GM19324 (cell line): ENCODE results near the gene DOC2A.

Experiments used
- ATAC-seq: cut with Tn5 transposase; IDR thresholded peaks from one replicate; pipeline ENCODE4 v1.9.1; 2021; ENCODE audit warnings: mild to moderate bottlenecking, moderate library complexity; ENCODE audit not compliant: unreplicated experiment, low FRiP score

Gene DOC2A

GRCh38 chr16:29990883-29991570 lies 19.8 kb downstream of the DOC2A start:
- ATAC-seq: no peak

- ATAC-seq: no peak
These were observed 20.8 kb downstream of the DOC2A start for GRCh38 chr16:29990034-29990433.

GRCh38 chr16:29989111-29989858 lies 21.5 kb downstream of the DOC2A start:
- no peak for ATAC-seq

- no peak for ATAC-seq
These were observed 22.3 kb downstream of the DOC2A start for GRCh38 chr16:29988346-29989075.

GRCh38 chr16:29987371-29988085 lies 23.3 kb downstream of the DOC2A start:
- ATAC-seq: no peak

- no peak for ATAC-seq
These were observed 23.9 kb downstream of the DOC2A start for GRCh38 chr16:29986931-29987330.

GRCh38 chr16:29986231-29986630 lies 24.6 kb downstream of the DOC2A start:
- no peak for ATAC-seq

GRCh38 chr16:29985271-29985811 lies 25.5 kb downstream of the DOC2A start:
- no peak for ATAC-seq

GRCh38 chr16:29984764-29985147 lies 26.1 kb downstream of the DOC2A start:
- no peak for ATAC-seq

GRCh38 chr16:29984137-29984763 lies 26.6 kb downstream of the DOC2A start:
- ATAC-seq: no peak

- ATAC-seq: no peak
These were observed 27.2 kb downstream of the DOC2A start for GRCh38 chr16:29983420-29984136.

- no peak for ATAC-seq
These were observed 28.0 kb downstream of the DOC2A start for GRCh38 chr16:29982560-29983419.

GRCh38 chr16:29978564-29979270 lies 32.1 kb downstream of the DOC2A start:
- no peak for ATAC-seq

GRCh38 chr16:29978081-29978480 lies 32.7 kb downstream of the DOC2A start:
- no peak for ATAC-seq

GRCh38 chr16:29977063-29977825 lies 33.6 kb downstream of the DOC2A start:
- ATAC-seq: no peak

GRCh38 chr16:29975811-29976511 lies 34.9 kb downstream of the DOC2A start:
- no peak for ATAC-seq

GRCh38 chr16:29975134-29975538 lies 35.7 kb downstream of the DOC2A start:
- ATAC-seq: no peak
